GM12878 (cell line): ENCODE results near the gene TEF. TPM values are rescaled to one million over a fixed set of nuclear protein-coding genes. Genes with fewer than 3 reads are reported as not detected.

Experiments used
- ATAC-seq: fragments of 200-7000 bp; cut with Tn5 transposase; 3 replicates; pipeline ENCODE4 v1.9.1; 2020; ENCODE audit warnings: mild to moderate bottlenecking, moderate library complexity
- BruUV-seq: library from RNA; stranded (reverse); fragments of 400-500 nt; replicated peaks from 2 replicates; lab custom pipeline; 2021; lab: Mats Ljungman, UMichigan
- CTCF ChIA-PET: fragments of 300-600 bp; sonication (Branson Sonifier 250); formaldehyde crosslinking; extraction: SDS; loops from one replicate; lab custom pipeline; 2021; ENCODE audit warnings: inconsistent platforms; lab: Yijun Ruan, JAX
- POLR2A ChIA-PET: fragments of 350-600 bp; formaldehyde crosslinking; extraction: SDS; loops from one replicate; lab custom pipeline; 2021; ENCODE audit warnings: inconsistent platforms; lab: Charles Lee
- RAD21 ChIA-PET: fragments of 300-600 bp; sonication (Branson Sonifier 250); formaldehyde crosslinking; loops from one replicate; lab custom pipeline; 2023; ENCODE audit warnings: antibody characterized with exemption; ENCODE audit not compliant: unreplicated experiment; lab: Charles Lee
- SMC1A ChIA-PET: fragments of 300-600 bp; sonication (Branson Sonifier 250); formaldehyde crosslinking; loops from one replicate; lab custom pipeline; 2023; ENCODE audit not compliant: unreplicated experiment, uncharacterized antibody; lab: Charles Lee
- DNase-seq: peaks from one replicate; pipeline ENCODE4 v3.0.0-alpha.2; 2011; ENCODE audit warnings: low read depth, low spot score
- FAIRE-seq: peaks from 3 replicates; lab custom pipeline; 2011; peaks lifted over from hg19 to GRCh38; lab: Jason Lieb, UNC
- H2AFZ ChIP-seq: 2 replicates; pipeline ENCODE4 v1.6.0; 2011; ENCODE audit warnings: low read depth, low read length, control low read depth; ENCODE audit not compliant: control insufficient read depth
- H3K27ac ChIP-seq: 2 replicates; pipeline ENCODE4 v1.5.1; 2011; ENCODE audit warnings: control low read depth; ENCODE audit not compliant: control insufficient read depth, insufficient read depth
- H3K27me3 ChIP-seq, 2 experiments: replicated peaks in 1 of 2; 2 replicates each; pipeline versions ENCODE4 v1.6.0 to v1.6.1; 2011; ENCODE audit warnings: low read length in 1 of 2; ENCODE audit not compliant: control insufficient read depth in 2 of 2, insufficient read depth in 2 of 2
- H3K36me3 ChIP-seq, 2 experiments: 2 replicates each; pipeline ENCODE4 v1.5.1; 2011; ENCODE audit warnings: low read length in 1 of 2; ENCODE audit not compliant: control insufficient read depth in 2 of 2, insufficient read depth in 2 of 2
- H3K4me1 ChIP-seq: 2 replicates; pipeline ENCODE4 v1.6.1; 2011; ENCODE audit warnings: mild to moderate bottlenecking, low read length, moderate library complexity, mixed read lengths; ENCODE audit not compliant: control insufficient read depth, insufficient read depth
- H3K4me2 ChIP-seq: 2 replicates; pipeline ENCODE4 v1.6.0; 2011; ENCODE audit warnings: control low read depth; ENCODE audit not compliant: control insufficient read depth, insufficient read depth
- H3K4me3 ChIP-seq: fragments of 200-600 bp; sonication (generic); 2 replicates; pipeline ENCODE4 v1.5.1; 2016
- H3K79me2 ChIP-seq: 2 replicates; pipeline ENCODE4 v1.6.0; 2011; ENCODE audit warnings: low read length; ENCODE audit not compliant: control insufficient read depth, insufficient read depth
- H3K9ac ChIP-seq: 2 replicates; pipeline ENCODE4 v1.8.0; 2011; ENCODE audit warnings: low read length, control low read depth, mixed read lengths; ENCODE audit not compliant: control insufficient read depth, insufficient read depth
- H3K9me3 ChIP-seq: replicated peaks from 3 replicates; pipeline ENCODE4 v1.5.1; 2011; ENCODE audit warnings: mild to moderate bottlenecking, low read length; ENCODE audit not compliant: control insufficient read depth, insufficient read depth
- H4K20me1 ChIP-seq: 2 replicates; pipeline ENCODE4 v1.6.0; 2011; ENCODE audit not compliant: control insufficient read depth, insufficient read depth
- EP300 ChIP-seq, 2 experiments: fragments of 150-350 bp in 1 of 2; IDR thresholded peaks; 2 replicates each; pipeline ENCODE4 v1.6.1; 2011 to 2012; ENCODE audit warnings: low read depth in 2 of 2, low read length in 2 of 2, borderline replicate concordance in 1 of 2, improper control_type of control experiment in 1 of 2, inconsistent platforms in 1 of 2; ENCODE audit not compliant: control insufficient read depth in 1 of 2
- HDGF ChIP-seq: fragments of 450-650 bp; IDR thresholded peaks from 2 replicates; pipeline ENCODE4 v1.6.1; 2016; ENCODE audit warnings: antibody characterized with exemption
- PAX8 ChIP-seq: fragments of 450-650 bp; IDR thresholded peaks from 2 replicates; pipeline ENCODE4 v1.6.1; 2017; ENCODE audit warnings: mild to moderate bottlenecking, moderate library complexity
- RCOR1 ChIP-seq: conservative IDR thresholded peaks from 2 replicates; pipeline ENCODE4 v1.6.1; 2012; ENCODE audit warnings: low read depth, low read length, improper control_type of control experiment
- WGBS: methylation state at CpG from one replicate; pipeline ENCODE4 v1.1.6; 2016; ENCODE audit warnings: low lambda C conversion rate; ENCODE audit not compliant: insufficient replicate concordance, insufficient coverage; ENCODE audit errors: missing lambda C conversion rate; 5-methylcytosine and 5-hydroxymethylcytosine counted together
- in situ Hi-C: fragments of 300-500 bp; cut with MboI; formaldehyde crosslinking; loops from 9 replicates; pipeline ENCODE4 v1.14.3; 2018; ENCODE audit warnings: mixed read lengths
- intact Hi-C: fragments of 100-400 bp; cut with micrococcal nuclease; formaldehyde crosslinking; loops from one replicate; pipeline ENCODE4 v1.14.2; 2022; ENCODE audit not compliant: unreplicated experiment
- polyA plus RNA-seq, 11 experiments: library from polyadenylated mRNA; depleted of rRNA in 4 of 11; unstranded in 6 of 11; stranded (reverse) in 5 of 11; fragments of >200 nt; fragmentation: Nextera tagmentation in 4 of 11; fragmentation: Illumina TruSeq in 1 of 11; extraction: Ambion mirVana in 4 of 11; extraction: Trizol in 1 of 11; gene quantifications; 1 replicate in 1 of 11; 2 replicates in 10 of 11; pipeline versions ENCODE4 v1.2.1 to v1.2.3, GENCODE V29; 2011 to 2016; ENCODE audit warnings: inconsistent platforms in 2 of 11, missing spikeins in 2 of 11, low read depth in 1 of 11
- total RNA-seq, 4 experiments: library from RNA; depleted of rRNA in 3 of 4; stranded (reverse); fragments of >200 nt in 3 of 4; fragmentation: Illumina TruSeq in 1 of 4; extraction: Trizol in 1 of 4; gene quantifications; 2 replicates each; pipeline versions ENCODE4 v1.2.1 to v1.2.3, GENCODE V29; 2013 to 2021

The TEF gene
- total and polyA plus RNA-seq, 10 of the 15 experiments (the other 5 are each of a cell fraction or from before 2014, with no cell fraction given), result 0.23 to 4.9 (median 3.2) TPM

- ATAC-seq, result no peak
- no peak for FAIRE-seq
Measured at GRCh38 chr22:41406410-41406809, 24.7 kb downstream of the TEF start.

GRCh38 chr22:41407433-41407832 is 25.7 kb downstream of the TEF start:
- Histone ChIP-seq H3K36me3 (no peaks in the 10 kb centered on the region), H3K4me2 (no peak overlapping the region), H3K9ac (no peak overlapping the region), H3K4me3 (no peak overlapping the region), H3K4me1 (peaks cover 23% of the 10 kb centered on the region), H4K20me1 (no peaks in the 10 kb centered on the region), H3K9me3 (no peaks in the 10 kb centered on the region), H3K27ac (no peak overlapping the region), H2AFZ (no peak overlapping the region), H3K79me2 (peaks cover 6% of the 10 kb centered on the region), H3K27me3 (no peaks in the 10 kb centered on the region)
- DNase-seq (no peak), FAIRE-seq (no peak), ATAC-seq (no peak)
- ChIA-PET CTCF (interaction anchor here (0.8 to 7.8 kb wide), 6 partner anchors 38 to 485 kb away, joined by 3 to 105 read pairs (median 7); partner anchors contain the start of genes POLR3H and TOB2), RAD21 (interaction anchor here (0.7 to 3.0 kb wide), 4 partner anchors 39 to 866 kb away, joined by 3 to 8 read pairs (median 5); partner anchors contain the start of gene TOB2), POLR2A (interaction anchor here (0.6 kb wide), 2 partner anchors 55 to 729 kb away, joined by 3 to 4 read pairs; no protein-coding TSS in a partner anchor), SMC1A (interaction anchor here (1.1 to 2.0 kb wide), 4 partner anchors 26 to 136 kb away, joined by 3 to 4 read pairs (median 3); partner anchors contain the start of genes POLR3H and TEF)
- WGBS, result 61% methylated on average over 3 of the region's 3 CpGs
- no TSS peak for BruUV-seq
- in situ Hi-C loops (no loop called here), intact Hi-C loops (no loop called here)
- TF ChIP-seq HDGF (no peak), EP300 (IDR thresholded peaks at IDR 0.05; ENCODE audit: borderline replicate concordance in 1 of 2, control insufficient read depth in 1 of 2, low read depth in 2 of 2, low read length in 2 of 2) (no peak)

More at GRCh38 chr22:41406410-41406809, 24.7 kb downstream of the TEF start:
- Histone ChIP-seq H3K4me2 (no peak overlapping the region), H3K27me3 (no peaks in the 10 kb centered on the region), H3K9me3 (no peaks in the 10 kb centered on the region), H3K9ac (no peak overlapping the region), H4K20me1 (no peaks in the 10 kb centered on the region), H3K27ac (no peak overlapping the region; the same call in 1 of the 2 replicates), H3K4me1 (peaks cover 14% of the 10 kb centered on the region), H3K79me2 (no peaks in the 10 kb centered on the region), H3K36me3 (no peaks in the 10 kb centered on the region), H2AFZ (no peak overlapping the region), H3K4me3 (no peak overlapping the region)
- BruUV-seq, result no TSS peak
- RAD21 ChIA-PET, result interaction anchor here (0.9 to 5.4 kb wide), 2 partner anchors 94 to 111 kb away, joined by 3 to 60 read pairs; no protein-coding TSS in a partner anchor
- no peak for DNase-seq
- CTCF ChIA-PET, result interaction anchor here (0.8 to 7.8 kb wide), 5 partner anchors 95 to 484 kb away, joined by 3 to 105 read pairs (median 7); no protein-coding TSS in a partner anchor
- TF ChIP-seq PAX8 (no peak), RCOR1 (no peak)
- SMC1A ChIA-PET, result interaction anchor here (0.7 to 2.0 kb wide), 5 partner anchors 25 to 137 kb away, joined by 3 to 4 read pairs (median 3); partner anchors contain the start of genes POLR3H and TEF
- intact Hi-C loops, result no loop called here
- POLR2A ChIA-PET, result no interaction called here
- in situ Hi-C loops, result no loop called here
